ENCODE results near the gene MYO3B.
"Not testable (repeated sequence)": the region's sequence is repeated elsewhere in the genome, so short reads cannot be mapped to it uniquely, and the experiment has no call there.

Gene MYO3B

DNA sequence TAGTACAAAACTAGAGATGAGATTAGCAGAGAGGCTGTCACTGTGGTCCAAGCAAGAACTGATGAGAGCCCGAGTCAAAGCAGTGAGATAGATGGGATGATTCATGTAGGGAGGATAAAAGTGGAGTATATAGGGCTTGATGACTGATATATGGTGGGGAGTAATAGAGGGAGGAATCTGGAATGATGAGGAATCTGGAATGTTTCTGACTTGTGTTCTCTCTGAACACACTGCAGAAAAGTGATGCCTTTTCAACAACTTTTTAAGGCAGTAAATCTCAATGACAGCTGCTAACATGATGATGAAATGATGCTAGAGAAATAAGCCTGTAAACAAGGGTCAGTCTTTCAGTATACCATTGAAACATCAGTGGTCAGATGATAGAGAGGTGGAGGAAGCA is 393.7 kb downstream of the MYO3B start:
- no peak for DNase-seq (ENCODE audit: low read depth)

DNA sequence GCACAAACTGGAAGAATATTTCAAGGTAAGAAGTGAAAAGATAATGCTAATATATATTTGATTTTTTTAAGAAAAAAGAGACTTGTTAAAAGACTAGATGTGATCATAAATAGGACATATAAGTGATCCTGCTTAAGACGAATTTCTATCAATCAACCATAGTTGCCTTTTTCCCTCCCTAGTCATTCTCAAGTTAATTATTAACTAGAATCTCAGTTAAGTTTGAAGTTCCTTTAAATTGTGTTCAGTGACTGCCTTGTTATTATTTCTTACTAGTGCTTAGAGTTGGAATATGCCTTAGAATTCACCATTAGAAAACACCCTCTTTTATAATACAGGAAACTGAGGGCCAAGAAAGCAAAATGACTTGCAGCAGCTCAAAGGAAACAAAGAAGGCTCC is 395.7 kb downstream of the MYO3B start:
- DNase-seq (ENCODE audit: low read depth) = no peak

DNA sequence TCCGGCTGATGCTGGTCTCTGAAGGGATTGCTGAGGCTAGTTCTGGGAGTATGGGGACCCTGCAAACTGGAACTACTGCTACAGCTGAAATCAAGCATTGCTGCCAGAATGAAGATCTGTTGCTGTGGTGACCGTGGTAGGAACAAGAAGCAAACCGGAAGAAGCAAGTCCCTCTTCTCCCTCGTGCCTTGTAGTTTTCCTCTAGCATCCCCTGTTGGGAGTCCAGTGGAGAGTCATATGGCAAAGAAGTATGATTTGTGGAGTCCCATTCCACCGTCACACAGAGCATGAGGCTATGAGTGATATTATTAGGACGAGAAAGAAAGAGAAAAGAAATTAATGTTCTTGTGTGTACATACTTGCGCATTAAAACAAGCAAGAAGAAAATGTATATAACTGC is 398.3 kb downstream of the MYO3B start:
- no peak for DNase-seq (ENCODE audit: low read depth)

DNA sequence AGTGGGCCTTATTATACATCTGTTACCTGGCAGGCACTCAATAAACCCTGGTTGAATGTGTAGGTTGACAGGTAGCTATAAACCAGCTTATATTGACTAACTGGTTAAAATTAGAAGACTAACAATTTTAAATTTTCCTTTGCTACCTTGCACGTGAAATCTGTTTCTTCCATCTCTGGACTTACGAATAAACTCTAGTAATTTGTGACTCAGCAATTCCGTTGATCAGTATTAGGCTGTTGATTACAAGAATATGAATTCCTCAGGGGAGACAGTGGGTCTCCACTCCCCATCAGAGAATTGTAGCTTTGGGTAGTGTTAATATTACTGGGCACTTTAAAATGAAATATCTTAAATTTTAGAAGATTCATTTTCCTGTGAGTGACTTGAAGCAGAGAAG is 399.4 kb downstream of the MYO3B start:
- no peak for DNase-seq (ENCODE audit: low read depth)

DNA sequence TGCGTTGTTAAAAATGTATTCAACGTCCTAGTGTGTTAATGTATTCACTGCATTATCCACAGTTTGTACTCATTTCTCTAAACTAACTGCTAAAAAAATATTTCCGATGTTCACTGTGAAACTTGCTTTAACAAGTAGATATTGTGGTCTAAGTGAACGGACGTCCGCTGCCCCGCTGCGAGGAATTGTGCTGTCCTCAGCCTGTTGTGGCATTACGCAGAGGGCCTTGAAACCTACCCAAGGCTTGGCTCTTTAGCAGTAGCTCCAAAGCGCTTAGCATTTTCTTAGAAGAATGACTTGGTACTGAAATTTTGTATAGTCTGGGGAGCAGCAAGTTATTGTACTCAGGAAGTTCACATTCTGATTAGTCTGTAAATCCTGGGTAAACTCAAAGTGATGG is 400.7 kb downstream of the MYO3B start:
- DNase-seq (ENCODE audit: low read depth) = no peak

DNA sequence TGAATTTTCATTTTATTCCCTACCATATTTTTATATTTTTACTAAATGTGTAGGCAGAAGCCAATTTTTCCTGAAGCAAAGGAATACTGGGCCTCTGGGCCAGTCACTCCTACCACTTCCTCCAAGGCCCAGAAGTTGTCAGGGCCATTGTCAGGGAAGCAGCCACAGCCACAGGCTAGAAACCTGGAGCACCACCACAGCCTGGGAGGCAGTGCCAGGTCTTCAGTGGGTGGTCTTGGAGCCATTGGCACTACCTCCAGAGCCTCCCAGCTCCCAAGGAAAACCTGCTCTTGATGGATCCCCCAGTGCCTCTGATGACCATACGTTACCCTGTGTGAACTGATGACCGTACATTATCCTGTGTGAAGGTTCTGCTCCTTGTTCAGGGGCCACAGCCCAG is 401.6 kb downstream of the MYO3B start:
- no peak for DNase-seq (ENCODE audit: low read depth)

DNA sequence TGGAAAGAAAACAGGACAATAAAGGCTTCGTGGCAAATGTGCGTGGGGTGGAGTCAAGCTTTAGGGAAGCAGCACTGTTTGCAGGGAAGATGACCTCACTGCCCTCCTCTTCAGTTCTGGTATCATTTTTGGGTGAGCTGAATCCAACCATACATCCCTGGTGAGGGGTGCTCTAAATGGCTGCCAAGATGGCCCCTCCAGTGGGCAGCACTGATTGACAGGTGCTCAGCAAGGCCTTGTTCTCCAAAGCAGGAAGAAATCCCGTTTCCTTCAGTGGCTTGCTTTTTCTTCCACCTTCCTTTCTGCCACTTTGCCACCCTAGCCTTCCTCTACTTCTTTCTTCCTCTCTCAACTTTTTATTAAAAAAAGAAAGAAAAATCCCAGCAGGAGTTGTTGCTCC is 404.4 kb downstream of the MYO3B start:
- no peak for DNase-seq (ENCODE audit: low read depth)

DNA sequence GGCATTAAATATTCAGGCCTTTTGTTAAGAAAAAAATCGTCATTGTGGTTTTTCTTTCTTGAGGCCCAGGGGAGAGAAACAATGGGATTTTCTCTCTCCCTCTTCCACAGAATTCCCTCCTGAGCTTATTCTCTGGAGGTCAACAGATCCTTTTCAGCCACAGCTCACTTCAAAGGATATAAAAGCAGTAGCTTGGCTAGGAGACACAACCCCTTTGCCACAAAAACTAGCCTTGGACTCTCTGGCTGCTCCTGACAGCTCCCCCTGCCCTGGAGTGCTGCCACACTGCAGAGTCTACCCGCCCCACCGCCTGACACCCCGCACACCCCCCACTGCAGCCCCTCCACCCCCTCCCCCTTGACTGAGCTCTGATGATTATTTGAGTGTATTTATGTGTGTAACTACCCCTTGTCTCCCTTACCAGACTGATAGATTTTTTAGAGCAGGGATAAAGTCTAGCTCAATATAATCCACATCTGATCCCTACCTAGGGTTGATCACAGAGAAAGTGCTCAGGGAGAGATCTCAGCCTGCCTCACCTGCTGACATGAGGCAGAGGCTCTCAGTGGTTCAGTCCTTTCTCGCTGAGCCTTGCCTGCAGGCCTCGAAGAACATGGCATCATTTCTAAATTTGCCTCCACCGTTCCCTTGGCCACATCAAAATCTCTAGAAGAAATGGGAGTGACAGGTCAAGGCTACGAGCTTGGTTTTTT is 405.0 kb downstream of the MYO3B start:
- DNase-seq (ENCODE audit: low read depth) = no peak

DNA sequence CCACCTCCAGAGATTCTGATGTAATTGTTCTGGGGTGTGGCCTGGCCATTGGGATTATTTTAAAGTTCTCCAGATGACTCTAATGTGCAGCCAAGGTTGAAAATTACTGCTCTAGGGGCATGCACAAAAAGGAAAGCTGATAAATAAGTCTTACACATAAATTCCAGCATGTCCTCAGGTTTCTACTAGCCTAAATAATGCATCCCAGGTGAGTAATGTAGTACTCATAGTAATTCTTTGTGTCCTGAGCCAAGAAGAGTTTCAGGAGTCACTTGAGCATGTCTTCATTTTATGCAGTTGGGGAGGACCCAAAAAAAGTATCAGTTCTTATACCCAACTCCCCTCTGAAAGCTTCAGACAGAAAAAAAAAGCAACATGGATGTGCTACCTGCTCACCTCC is 407.1 kb downstream of the MYO3B start:
- DNase-seq (ENCODE audit: low read depth) = no peak

DNA sequence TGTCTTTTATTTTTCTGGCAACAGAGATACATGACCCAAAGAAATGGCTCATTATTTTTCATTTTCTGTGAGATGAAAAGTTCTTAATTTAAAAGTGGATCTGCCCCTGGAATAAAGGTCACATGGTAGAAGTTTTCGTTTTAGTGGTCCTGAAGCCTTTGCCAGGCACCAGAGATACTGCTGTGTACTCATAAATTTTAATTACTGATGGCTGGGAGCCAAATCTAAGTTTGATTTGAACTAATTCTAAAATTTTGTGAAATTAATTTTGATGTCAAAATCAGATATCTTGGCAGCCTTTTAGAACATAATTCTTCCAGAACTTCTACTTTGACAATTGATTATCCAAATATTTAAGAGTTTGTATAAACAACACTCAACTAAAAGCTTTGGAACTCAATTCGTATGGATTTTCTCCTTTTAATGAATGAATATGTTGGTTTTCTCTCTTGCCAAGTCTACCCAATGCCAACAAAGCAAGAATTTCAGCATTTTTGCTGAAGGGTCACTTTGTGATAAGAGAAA is 408.7 kb downstream of the MYO3B start:
- DNase-seq (ENCODE audit: low read depth) = no peak

DNA sequence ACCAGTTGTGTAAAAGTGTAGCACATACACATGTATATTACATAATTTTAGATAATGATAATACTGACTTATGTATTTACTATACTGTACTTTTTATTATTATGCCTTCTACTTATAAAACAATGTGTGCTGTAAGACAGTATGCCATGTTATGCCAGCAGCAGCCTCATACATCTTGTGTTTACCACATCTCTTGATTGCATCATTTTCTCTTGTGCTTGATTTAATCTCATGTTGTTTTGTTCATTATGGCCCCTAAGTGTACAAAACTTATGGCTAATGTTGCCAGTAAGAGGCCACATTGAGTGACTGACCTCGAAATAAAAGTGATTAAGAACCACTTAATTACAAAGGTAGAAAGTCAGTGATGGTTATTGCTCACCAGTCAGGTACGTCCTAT is 409.2 kb downstream of the MYO3B start:
- no peak for DNase-seq (ENCODE audit: low read depth)

DNA sequence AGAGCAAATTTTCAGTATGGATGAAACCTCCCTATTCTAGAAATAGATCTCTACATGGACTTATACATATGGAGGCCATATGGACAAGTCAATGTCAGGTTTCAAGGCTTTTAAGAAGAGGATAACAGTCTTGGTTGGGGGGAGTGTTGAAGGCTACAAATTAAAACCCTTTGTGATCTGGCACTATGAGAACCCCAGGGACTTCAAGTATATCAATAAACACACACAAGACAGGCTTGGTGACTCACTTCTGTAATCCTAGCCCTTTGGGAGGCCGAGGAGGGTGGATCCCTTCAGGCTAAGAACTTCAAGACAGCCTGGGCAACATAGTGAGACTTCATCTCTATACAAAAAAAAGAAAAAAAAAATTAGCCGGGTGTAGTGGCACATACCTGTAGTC is 410.0 kb downstream of the MYO3B start:
- DNase-seq (ENCODE audit: low read depth) = no peak

DNA sequence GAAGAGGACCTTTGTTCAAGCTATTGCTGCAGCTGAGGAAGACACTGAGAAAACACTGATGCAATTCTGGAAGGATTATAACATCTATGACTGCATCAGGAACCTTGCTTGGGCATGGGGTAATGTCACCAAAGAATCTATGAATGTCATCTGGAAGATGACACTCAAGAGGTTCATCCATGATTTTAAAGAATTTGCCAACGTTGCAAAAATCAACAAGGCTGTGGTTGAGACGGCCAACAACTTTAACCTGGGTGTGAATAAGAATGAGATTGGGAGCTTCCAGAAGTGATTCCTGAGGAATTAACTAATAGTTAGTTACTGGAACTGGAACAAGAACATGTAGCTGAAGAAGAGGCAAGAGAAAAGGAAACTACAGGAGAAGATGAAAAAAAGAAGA is 410.8 kb downstream of the MYO3B start:
- DNase-seq (ENCODE audit: low read depth) = no peak

DNA sequence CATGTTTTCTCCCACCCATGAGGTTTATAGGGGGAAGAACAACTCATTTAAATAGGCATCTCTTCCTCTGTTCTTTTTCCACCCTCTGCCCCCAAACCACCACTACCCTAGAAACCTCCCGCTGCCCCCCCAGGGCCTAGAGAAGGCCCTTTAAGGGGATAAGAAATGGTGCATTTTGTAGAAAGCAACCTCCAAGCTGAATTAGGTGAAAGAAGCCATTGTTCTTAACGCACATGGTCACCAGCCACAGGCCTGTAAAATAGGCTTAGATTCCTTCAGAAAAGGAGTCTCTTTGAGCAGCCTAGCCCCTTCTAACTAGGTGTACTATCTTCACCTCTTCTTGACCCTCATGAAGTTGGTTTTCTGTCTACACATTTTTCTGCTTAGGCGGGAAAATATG is 418.6 kb downstream of the MYO3B start:
- DNase-seq (ENCODE audit: low read depth) = no peak

DNA sequence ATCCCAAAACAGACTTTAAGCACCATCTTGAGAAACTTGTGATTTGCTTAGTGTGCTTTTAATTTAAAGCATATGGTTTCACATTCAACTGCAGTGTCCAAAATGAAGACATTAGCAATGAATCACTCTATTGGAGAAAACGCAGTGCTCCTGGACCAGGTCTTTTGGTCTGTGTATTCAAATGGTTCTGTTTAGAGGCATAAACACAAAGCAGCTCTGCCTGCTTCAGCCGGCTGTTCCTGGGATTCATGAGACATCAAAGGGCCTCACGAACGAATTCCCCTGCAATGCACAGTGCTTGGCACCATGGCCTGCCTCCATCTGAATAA is 420.1 kb downstream of the MYO3B start:
- DNase-seq (ENCODE audit: low read depth) = no peak

DNA sequence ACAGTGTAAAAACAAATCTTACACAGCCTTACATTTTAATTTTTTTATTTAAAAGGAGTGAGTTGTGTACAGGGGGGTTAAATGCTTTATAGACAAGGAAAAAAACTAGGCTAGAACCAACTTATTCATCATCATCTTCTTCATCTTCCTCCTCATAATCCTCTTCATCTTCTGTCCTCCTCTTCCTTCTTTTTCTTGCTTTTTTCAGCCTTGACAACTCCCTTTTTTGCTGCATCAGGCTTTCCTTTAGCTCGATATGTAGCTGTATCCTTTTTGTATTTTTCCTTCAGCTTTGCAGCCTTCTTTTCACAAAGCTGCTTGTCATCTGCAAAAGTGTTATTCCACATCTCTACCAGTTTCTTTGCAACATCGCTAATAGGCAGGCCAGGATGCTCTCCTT is 423.5 kb downstream of the MYO3B start:
- DNase-seq (ENCODE audit: low read depth) = no peak

DNA sequence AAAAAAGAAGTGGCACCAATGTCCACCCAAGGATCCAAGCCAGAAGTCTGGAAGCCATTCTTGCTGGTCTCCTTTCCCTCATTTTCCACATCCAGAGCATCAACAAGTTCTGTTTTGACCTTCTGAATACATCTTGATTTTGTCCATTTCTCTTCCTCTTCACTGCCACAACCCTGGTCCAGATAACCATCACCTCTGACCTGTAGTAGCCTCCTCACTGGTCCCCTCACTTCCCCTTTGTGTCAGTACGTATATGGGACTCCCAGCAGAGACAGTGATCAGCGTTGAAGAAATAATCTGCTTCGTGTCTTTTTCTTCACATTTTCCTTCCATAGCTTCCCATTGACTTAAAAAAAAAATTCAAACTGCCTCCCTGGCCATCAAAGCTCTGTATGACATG is 427.9 kb downstream of the MYO3B start:
- DNase-seq (ENCODE audit: low read depth) = no peak

DNA sequence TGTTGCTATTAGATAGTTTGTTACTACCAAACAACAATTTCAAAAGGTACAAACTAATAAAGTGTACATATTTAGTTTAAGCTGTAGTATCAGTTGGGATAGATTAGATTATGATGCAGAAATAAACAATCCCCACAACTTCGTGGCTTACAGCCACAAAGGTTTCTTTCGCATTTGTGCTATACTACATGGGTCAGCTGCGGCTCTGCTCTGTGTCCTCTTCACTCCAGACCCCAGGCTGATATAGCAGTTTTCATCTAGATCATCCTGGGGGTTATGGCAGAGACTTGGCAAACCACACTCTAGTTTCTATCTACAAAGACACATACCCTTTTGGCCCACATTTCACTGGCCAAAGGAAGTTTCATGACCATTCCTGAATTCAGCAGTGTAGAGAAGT is 429.2 kb downstream of the MYO3B start:
- no peak for DNase-seq (ENCODE audit: low read depth)

DNA sequence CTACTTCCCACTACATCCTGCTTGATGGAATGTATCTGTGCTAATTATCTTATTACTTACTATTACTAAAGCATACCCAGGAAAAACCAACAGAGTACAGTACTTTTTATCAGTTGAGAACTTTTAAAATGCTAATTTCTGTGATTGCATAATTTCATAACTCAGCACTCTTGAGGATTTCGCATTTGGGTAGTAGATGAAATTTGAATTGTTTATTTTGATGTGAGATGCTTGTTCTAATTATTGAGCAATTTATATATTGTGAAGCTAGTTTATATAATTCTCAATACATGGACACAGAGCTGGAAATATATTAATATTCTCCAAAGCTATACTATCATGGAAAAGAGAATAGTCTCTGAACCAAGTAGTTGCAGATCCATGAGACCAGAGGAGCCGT is 432.7 kb downstream of the MYO3B start:
- no peak for DNase-seq (ENCODE audit: low read depth)

DNA sequence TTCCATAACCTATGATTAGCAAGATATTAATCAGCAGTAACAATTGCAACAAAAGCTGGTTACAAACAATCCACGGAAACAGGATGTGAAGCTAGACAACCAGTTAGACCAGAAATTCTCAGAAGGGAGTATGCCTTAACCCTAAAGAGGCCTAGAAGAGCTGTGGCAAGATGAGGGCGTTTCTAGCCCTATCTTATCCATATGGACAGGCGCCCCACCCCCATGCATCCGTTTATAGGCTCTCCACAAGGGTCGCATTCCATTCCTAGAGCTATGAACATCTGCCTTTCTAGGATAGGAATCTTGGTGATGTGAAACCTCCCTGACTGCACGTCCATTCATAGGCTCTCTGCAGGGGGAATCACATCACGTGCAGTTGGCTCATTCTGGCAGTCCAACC is 441.0 kb downstream of the MYO3B start:
- not testable (repeated sequence) for DNase-seq (ENCODE audit: low read depth)

DNA sequence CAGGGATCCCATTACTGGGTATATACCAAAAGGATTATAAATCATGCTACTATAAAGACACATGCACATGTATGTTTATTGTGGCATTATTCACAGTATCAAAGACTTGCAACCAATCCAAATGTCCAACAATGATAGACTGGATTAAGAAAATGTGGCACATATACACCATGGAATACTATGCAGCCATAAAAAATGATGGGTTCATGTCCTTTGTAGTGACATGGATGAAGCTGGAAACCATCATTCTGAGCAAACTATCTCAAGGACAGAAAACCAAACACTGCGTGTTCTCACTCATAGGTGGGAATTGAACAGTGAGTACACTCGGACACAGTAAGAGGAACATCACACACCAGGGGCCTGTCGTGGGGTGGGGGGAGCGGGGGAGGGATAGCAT is 457.1 kb downstream of the MYO3B start:
- DNase-seq (ENCODE audit: low read depth) = not testable (repeated sequence)

DNA sequence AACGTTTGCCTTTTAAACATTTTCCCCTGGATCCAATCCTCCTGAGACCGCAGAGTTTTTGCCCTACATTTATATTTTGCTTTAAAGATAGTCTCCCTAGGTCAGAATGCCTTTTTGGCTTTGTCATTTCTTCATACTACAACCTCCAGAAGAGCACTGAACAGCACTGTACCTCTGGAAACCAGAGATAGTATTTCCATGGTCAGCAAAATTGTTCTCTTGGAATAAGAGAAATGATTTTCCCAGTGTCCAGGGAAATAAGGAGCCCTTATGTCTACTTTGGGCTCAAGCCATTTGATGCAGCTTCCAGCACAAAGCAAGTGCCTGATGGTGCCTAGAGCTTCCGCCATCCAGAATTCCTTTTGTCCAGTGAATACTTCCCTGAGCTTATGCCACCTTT is 461.7 kb downstream of the MYO3B start:
- no peak for DNase-seq (ENCODE audit: low read depth)

DNA sequence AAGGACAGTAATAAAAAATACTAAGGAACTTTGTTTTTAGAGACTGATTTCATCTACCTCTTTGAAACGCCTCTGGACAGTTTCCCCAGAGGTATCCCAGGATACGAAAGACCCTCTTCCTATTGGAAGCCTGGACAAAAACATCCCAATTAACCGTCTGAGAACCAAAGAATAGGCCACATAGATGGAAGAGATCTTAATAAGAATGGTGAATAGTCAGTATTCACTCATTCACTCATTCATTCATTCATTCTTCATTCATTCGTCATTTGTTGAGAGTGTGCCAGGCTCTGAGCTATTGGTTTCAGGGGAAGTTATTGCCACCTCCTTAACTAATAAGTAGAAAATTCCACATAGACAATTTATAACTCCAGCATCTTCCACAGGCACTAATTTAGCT is 464.0 kb downstream of the MYO3B start:
- DNase-seq (ENCODE audit: low read depth) = no peak

DNA sequence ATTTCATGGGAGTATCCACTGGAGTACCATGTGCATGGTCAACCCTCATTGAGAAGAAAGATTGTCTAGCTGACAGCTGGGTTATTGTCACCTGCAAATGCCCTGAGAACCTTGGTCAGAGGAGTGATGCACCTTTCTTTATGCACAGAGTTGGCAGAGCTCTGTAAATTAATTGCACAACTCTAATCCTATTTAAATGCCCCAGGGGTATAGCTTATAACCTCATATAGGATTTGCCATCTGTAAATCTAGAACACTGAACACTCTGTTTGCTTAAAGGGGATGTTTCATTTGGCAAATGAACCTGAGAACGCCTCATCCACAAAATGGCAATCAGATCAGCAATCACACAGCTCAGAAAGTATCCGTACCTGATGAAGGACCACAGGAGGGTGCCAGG is 465.4 kb downstream of the MYO3B start:
- DNase-seq (ENCODE audit: low read depth) = no peak

All from stimulated activated CD8-positive, alpha-beta memory T cell treated with anti-CD3 and anti-CD28 coated beads, Interleukin-15, amount 100 ng/mL, for 24 hours (primary cell).